Neural cell (in vitro differentiated cells): ENCODE measurements around the gene EML4.

ENCODE experiments used
- CTCF ChIP-seq: fragments of 450-650 bp; IDR thresholded peaks from 2 replicates; pipeline ENCODE4 v1.5.1; 2014; ENCODE audit warnings: antibody characterized with exemption, mild to moderate bottlenecking, moderate library complexity; ENCODE audit not compliant: poor library complexity, severe bottlenecking
- EP300 ChIP-seq: fragments of 450-650 bp; conservative IDR thresholded peaks from 2 replicates; pipeline ENCODE4 v1.6.1; 2014; ENCODE audit warnings: antibody characterized with exemption, mild to moderate bottlenecking, moderate library complexity; ENCODE audit not compliant: poor library complexity, severe bottlenecking
- EZH2 ChIP-seq: fragments of 200-600, 300-800 bp; shearing (Covaris generic), sonication (generic); IDR thresholded peaks from 2 replicates; pipeline ENCODE4 v1.6.1; 2014; ENCODE audit warnings: antibody characterized with exemption, low read length, borderline replicate concordance, mild to moderate bottlenecking; ENCODE audit not compliant: insufficient read depth, poor library complexity, severe bottlenecking
- MXI1 ChIP-seq: fragments of 450-650 bp; conservative IDR thresholded peaks from 2 replicates; pipeline ENCODE4 v1.6.1; 2014; ENCODE audit warnings: antibody characterized with exemption, mild to moderate bottlenecking; ENCODE audit not compliant: poor library complexity, severe bottlenecking
- POLR2AphosphoS5 ChIP-seq: IDR thresholded peaks from 2 replicates; pipeline ENCODE4 v1.6.1; 2012
- RAD21 ChIP-seq: fragments of 450-650 bp; conservative IDR thresholded peaks from 2 replicates; pipeline ENCODE4 v1.6.1; 2014; ENCODE audit warnings: antibody characterized with exemption, mild to moderate bottlenecking, moderate library complexity
- REST ChIP-seq: IDR thresholded peaks from 2 replicates; pipeline ENCODE4 v1.6.1; 2012; ENCODE audit warnings: borderline replicate concordance
- SMC3 ChIP-seq: fragments of 450-650 bp; conservative IDR thresholded peaks from 2 replicates; pipeline ENCODE4 v1.6.1; 2014; ENCODE audit warnings: antibody characterized with exemption, mild to moderate bottlenecking, moderate library complexity; ENCODE audit not compliant: poor library complexity

- TF ChIP-seq MXI1 (no peak), CTCF (no peak), SMC3 (no peak), EZH2 (no peak), REST (no peak), RAD21 (no peak), POLR2AphosphoS5 (no peak), EP300 (no peak)
These were observed 30.5 kb downstream of the EML4 start for GRCh38 chr2:42199626-42200025.
